Effector CD4-positive, alpha-beta T cell (primary cell): ENCODE data around the gene PNLDC1. TPM values are rescaled to one million over a fixed set of nuclear protein-coding genes. Genes with fewer than 3 reads are reported as not detected.

Experiments used
- DNase-seq: peaks from one replicate; pipeline ENCODE4 v3.0.0-alpha.2; 2020
- total RNA-seq: gene quantifications from one replicate; lab custom pipeline; 2026; lab: John Stamatoyannopoulos, UW

PNLDC1 gene, protein sequence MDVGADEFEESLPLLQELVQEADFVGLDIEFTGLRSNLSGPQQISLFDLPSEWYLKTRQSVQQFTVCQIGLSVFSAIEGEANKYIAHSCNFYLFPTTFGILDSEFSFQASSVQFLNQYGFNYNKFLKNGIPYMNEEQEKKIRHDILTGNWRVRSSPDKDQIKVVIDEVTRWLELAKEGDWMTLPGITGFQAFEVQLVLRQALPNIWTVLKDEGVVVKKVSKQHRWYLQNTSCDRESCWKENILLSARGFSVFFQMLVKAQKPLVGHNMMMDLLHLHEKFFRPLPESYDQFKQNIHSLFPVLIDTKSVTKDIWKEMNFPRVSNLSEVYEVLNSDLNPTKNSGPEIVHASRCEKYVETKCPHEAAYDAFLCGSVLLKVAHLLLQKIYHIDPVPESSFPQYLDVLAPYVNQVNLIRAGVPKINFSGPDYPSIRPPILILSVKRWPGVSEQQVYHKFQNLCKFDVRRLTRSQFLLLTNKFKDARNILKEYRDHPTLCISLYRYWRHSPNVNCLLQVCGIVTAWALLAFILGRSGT
- not detected for total RNA-seq

- DNase-seq = no peak
These were observed at the start of gene PNLDC1 for GRCh38 chr6:159800141-159800865. Gene PNLDC1, plus strand, starts transcription at chr6:159800276. Its CDS starts 32 bp downstream, at chr6:159800308.

DNA sequence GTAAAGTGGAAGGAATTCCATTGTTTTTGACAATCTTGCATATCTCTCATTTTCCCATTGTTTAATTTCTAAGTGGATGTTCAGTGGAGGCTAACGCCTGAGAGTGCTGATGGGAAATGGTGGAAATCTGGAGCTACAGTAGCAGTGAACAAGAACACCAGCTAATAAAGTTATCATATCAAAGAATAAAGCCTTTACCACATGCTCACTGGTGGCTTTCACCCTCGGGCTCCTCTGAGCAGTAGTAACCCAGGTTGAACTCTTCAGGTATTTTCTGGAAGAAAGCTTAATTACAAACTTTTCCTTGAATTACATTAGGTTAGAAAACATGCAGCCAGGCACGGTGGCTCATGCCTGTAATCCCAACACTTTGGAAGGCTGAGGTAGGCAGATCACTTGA is 48.6 kb upstream of the PNLDC1 start:
- no peak for DNase-seq

GRCh38 chr6:159753081-159753872 is 46.8 kb upstream of the PNLDC1 start:
- no peak for DNase-seq

DNA sequence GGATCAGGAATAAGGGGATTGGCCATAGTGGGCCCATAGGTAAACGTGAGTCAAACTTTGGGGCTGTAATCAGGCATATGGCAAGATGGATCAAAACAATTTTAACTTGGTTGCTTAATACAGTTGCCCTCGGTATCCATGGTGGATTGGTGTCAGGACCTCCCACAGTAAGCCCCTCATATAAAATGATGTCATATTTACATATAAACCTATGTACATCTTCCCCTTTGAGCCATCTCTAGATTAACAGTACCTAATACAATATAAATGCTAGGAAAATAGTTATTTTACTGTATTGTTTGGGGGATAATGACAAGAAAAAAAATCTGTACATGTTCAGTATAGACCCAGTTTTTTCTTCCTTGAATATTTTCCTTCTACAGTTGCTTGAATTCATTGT is 45.7 kb upstream of the PNLDC1 start:
- no peak for DNase-seq

- no peak for DNase-seq
These were observed 44.8 kb upstream of the PNLDC1 start for GRCh38 chr6:159754959-159755914.

DNA sequence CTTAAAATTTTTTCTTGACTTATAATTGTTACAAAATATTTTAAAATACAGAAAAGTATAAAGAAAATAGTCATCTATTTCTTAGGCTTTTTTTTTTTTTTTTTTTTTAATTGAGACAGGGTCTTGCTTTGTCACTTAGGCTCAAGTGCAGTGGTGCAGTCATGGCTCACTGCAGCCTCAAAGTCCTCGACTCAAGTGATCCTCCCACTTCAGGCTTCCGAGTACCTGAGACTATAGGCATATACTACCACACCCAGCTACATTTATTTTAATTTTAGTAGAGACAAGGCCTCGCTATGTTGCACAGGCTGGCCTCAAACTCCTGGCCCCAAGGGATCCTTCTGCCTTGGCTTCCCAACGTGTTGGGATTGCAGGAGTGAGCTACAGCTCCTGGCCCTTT is 43.6 kb upstream of the PNLDC1 start:
- no peak for DNase-seq

GRCh38 chr6:159758031-159759001 is 41.8 kb upstream of the PNLDC1 start:
- DNase-seq = no peak

DNA sequence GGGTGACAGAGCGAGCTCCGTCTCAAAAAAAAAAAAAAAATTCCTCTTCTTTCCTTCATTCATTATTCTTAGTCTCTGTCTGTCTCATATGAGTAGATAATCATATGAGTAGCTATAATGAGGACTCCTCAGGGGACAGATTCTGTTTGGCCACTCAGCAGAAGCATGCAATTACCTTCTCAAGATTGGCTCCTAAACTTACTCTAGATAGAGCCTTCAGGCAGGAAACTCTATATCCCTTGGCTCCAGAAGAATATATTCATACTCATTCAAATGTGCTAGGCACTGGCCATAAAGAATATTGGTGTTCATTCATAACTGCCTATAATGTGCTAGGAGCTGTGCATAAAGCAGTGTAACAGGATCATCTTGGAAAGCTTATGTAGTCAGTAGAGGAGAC is 40.4 kb upstream of the PNLDC1 start:
- no peak for DNase-seq

- no peak for DNase-seq
These were observed 39.4 kb upstream of the PNLDC1 start for GRCh38 chr6:159760602-159761057.

GRCh38 chr6:159761129-159761872 is 38.8 kb upstream of the PNLDC1 start:
- no peak for DNase-seq

DNA sequence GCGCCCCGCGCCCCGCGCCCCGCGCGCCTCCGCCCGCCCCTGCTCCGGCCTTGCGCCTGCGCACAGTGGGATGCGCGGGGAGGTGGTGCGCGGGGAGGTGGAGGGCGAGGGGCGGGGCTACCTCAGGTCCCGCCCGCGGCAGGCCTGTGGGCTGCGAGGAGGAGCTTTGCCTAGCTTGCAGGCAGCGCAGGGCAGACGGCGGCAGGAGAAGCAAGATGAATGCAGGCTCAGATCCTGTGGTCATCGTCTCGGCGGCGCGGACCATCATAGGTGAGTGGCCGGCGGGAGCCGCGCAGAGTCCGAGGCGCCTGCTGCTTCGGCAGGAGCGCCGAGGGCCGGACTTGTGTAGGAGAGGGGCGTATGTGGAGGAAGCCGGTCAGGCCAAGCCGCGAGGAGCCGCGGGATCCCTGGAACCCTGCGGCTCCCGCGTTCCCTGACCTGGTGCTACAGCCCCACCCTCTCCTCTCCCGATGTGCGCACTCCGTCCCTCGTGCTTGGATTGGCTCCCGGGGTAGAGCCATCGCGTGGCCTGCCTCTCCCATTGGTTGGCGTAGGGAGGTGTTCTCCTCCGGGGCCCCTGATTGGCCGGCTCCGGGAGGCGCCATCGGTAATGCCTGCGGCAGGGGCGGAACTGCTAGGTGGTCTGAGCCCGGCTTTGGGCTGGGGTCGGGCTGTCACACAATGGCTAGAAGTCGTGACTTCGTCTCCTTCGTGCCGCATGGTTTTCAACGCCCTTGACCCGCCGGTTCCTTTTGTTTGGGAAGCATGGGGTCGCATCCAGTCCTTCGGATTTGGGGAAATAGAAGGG is 38.0 kb upstream of the PNLDC1 start, which contains the start of gene ACAT2:
Gene ACAT2, plus strand, starts transcription at position 173 of the 808 bp plus-strand sequence. Its CDS starts 43 bp downstream, at position 216.
- DNase-seq = peak; percentile 91

- DNase-seq = no peak
These were observed 37.3 kb upstream of the PNLDC1 start for GRCh38 chr6:159762681-159763293.

DNA sequence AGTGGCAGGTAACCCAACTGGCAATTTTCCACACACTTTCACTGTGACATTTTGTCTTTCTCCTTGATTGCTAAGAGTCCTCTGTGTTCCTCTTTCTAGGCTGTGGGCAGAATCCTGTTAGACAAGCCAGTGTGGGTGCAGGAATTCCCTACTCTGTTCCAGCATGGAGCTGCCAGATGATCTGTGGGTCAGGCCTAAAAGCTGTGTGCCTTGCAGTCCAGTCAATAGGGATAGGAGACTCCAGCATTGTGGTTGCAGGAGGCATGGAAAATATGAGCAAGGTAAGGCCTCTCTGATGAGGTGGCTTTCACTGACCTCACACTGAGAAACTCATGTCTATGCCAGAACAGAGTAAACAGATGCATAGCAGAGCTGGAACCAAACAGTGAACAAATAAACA is 33.2 kb upstream of the PNLDC1 start:
- no peak for DNase-seq

DNA sequence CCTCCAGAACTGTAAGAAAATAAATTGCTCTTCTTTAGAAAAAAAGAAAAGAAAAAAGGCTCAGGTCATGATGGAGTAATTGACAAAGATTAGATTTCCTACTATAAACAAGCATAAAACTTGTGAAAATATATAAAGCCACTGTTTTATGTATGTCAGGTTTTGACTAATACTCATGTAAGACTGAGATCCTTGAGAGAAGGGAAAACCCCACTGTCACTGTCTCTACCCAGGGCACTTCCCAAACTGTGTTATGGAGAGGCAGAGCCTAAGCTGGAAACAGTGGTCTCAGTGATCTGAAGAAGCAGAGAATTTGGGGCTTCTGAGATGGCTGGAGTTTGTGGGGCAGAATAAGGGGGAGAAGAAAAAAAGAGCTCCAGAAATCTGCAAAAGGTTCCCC is 30.6 kb upstream of the PNLDC1 start:
- no peak for DNase-seq

GRCh38 chr6:159772196-159772595 is 27.9 kb upstream of the PNLDC1 start:
- DNase-seq = no peak

- DNase-seq = no peak
These were observed 22.7 kb upstream of the PNLDC1 start for GRCh38 chr6:159777240-159777904.

- no peak for DNase-seq
These were observed 21.9 kb upstream of the PNLDC1 start for GRCh38 chr6:159778131-159778530.
